Neural cell (in vitro differentiated cells): Measurements from ENCODE around the gene ANKAR. TPM values are rescaled to one million over a fixed set of nuclear protein-coding genes. Genes with fewer than 3 reads are reported as not detected.

Source experiments
- H2AFZ ChIP-seq: fragments of 200-600, 300-800 bp; sonication (generic), shearing (Covaris generic); 2 replicates; pipeline ENCODE4 v1.6.0; 2014; ENCODE audit warnings: low read depth, mild to moderate bottlenecking, antibody characterized with exemption, low read length, moderate library complexity
- H3F3A ChIP-seq: fragments of 200-600 bp; shearing (Covaris generic); 2 replicates; pipeline ENCODE4 v1.6.1; 2016; ENCODE audit warnings: mild to moderate bottlenecking, moderate library complexity, mixed read lengths, antibody characterized with exemption, low read length; ENCODE audit not compliant: insufficient read depth, poor library complexity, severe bottlenecking
- H3K27ac ChIP-seq: fragments of 200-600, 300-800 bp; sonication (generic), shearing (Covaris generic); 2 replicates; pipeline ENCODE4 v1.5.1; 2014; ENCODE audit warnings: mild to moderate bottlenecking, low read length, moderate library complexity
- H3K27me3 ChIP-seq: fragments of 300-800, 200-600 bp; sonication (generic), shearing (Covaris generic); 2 replicates; pipeline ENCODE4 v1.6.0; 2014; ENCODE audit warnings: mild to moderate bottlenecking, low read depth, low read length, moderate library complexity; ENCODE audit not compliant: insufficient read depth
- H3K36me3 ChIP-seq: fragments of 300-800, 200-600 bp; sonication (generic), shearing (Covaris generic); 2 replicates; pipeline ENCODE4 v1.5.1; 2014; ENCODE audit warnings: mild to moderate bottlenecking, antibody characterized with exemption, low read length, moderate library complexity; ENCODE audit not compliant: insufficient read depth
- H3K4me2 ChIP-seq: fragments of 300-800, 200-600 bp; sonication (generic), shearing (Covaris generic); 2 replicates; pipeline ENCODE4 v1.6.0; 2014; ENCODE audit warnings: mild to moderate bottlenecking, low read length
- H3K4me3 ChIP-seq: fragments of 300-800, 200-600 bp; sonication (generic), shearing (Covaris generic); 2 replicates; pipeline ENCODE4 v1.5.1; 2014; ENCODE audit warnings: mild to moderate bottlenecking, low read length, moderate library complexity
- H3K79me2 ChIP-seq: fragments of 200-600 bp; shearing (Covaris generic); replicated peaks from 2 replicates; pipeline ENCODE4 v1.6.0; 2014; ENCODE audit warnings: mild to moderate bottlenecking, low read length, moderate library complexity; ENCODE audit not compliant: insufficient read depth
- H3K9ac ChIP-seq: fragments of 300-800, 200-600 bp; sonication (generic), shearing (Covaris generic); 2 replicates; pipeline ENCODE4 v1.6.1; 2016; ENCODE audit warnings: mild to moderate bottlenecking, low read length, mixed read lengths
- H3K9me2 ChIP-seq: fragments of 200-600 bp; shearing (Covaris generic); 2 replicates; pipeline ENCODE4 v1.6.1; 2016; ENCODE audit warnings: mild to moderate bottlenecking, low read length, mixed read lengths; ENCODE audit not compliant: insufficient read depth
- H3K9me3 ChIP-seq: fragments of 200-600, 300-800 bp; sonication (generic), shearing (Covaris generic); 2 replicates; pipeline ENCODE4 v1.6.1; 2016; ENCODE audit warnings: mild to moderate bottlenecking, mixed run types, low read length, moderate library complexity, mixed read lengths
- H4K20me1 ChIP-seq: fragments of 200-600 bp; shearing (Covaris generic); 2 replicates; pipeline ENCODE4 v1.6.1; 2016; ENCODE audit warnings: mild to moderate bottlenecking, mixed run types; ENCODE audit not compliant: insufficient read depth
- CTCF ChIP-seq: fragments of 450-650 bp; IDR thresholded peaks from 2 replicates; pipeline ENCODE4 v1.5.1; 2014; ENCODE audit warnings: antibody characterized with exemption, mild to moderate bottlenecking, moderate library complexity; ENCODE audit not compliant: poor library complexity, severe bottlenecking
- EP300 ChIP-seq: fragments of 450-650 bp; conservative IDR thresholded peaks from 2 replicates; pipeline ENCODE4 v1.6.1; 2014; ENCODE audit warnings: antibody characterized with exemption, mild to moderate bottlenecking, moderate library complexity; ENCODE audit not compliant: poor library complexity, severe bottlenecking
- EZH2 ChIP-seq: fragments of 200-600, 300-800 bp; shearing (Covaris generic), sonication (generic); IDR thresholded peaks from 2 replicates; pipeline ENCODE4 v1.6.1; 2014; ENCODE audit warnings: antibody characterized with exemption, low read length, borderline replicate concordance, mild to moderate bottlenecking; ENCODE audit not compliant: insufficient read depth, poor library complexity, severe bottlenecking
- MXI1 ChIP-seq: fragments of 450-650 bp; conservative IDR thresholded peaks from 2 replicates; pipeline ENCODE4 v1.6.1; 2014; ENCODE audit warnings: antibody characterized with exemption, mild to moderate bottlenecking; ENCODE audit not compliant: poor library complexity, severe bottlenecking
- POLR2AphosphoS5 ChIP-seq: IDR thresholded peaks from 2 replicates; pipeline ENCODE4 v1.6.1; 2012
- RAD21 ChIP-seq: fragments of 450-650 bp; conservative IDR thresholded peaks from 2 replicates; pipeline ENCODE4 v1.6.1; 2014; ENCODE audit warnings: antibody characterized with exemption, mild to moderate bottlenecking, moderate library complexity
- REST ChIP-seq: IDR thresholded peaks from 2 replicates; pipeline ENCODE4 v1.6.1; 2012; ENCODE audit warnings: borderline replicate concordance
- SMC3 ChIP-seq: fragments of 450-650 bp; conservative IDR thresholded peaks from 2 replicates; pipeline ENCODE4 v1.6.1; 2014; ENCODE audit warnings: antibody characterized with exemption, mild to moderate bottlenecking, moderate library complexity; ENCODE audit not compliant: poor library complexity
- TAF1 ChIP-seq: IDR thresholded peaks from 2 replicates; pipeline ENCODE4 v1.6.1; 2012; ENCODE audit warnings: low read depth
- polyA plus RNA-seq: library from polyadenylated mRNA; depleted of rRNA; stranded (reverse); fragments of >200 nt; gene quantifications from 2 replicates; pipeline ENCODE4 v1.2.3, GENCODE V29; 2014

The ANKAR gene
- polyA plus RNA-seq, 1 donor from 2014 or later = 7.4 TPM

- no peaks in the 10 kb centered on the region for H3K79me2 ChIP-seq
- no peak overlapping the region for H3K9ac ChIP-seq
- H4K20me1 ChIP-seq = no peaks in the 10 kb centered on the region
- TF ChIP-seq REST = no peak
- no peak for TF ChIP-seq MXI1
- no peak for TF ChIP-seq POLR2AphosphoS5
- no peak for TF ChIP-seq EP300
- TF ChIP-seq SMC3 = no peak
- no peak for TF ChIP-seq RAD21
- TF ChIP-seq CTCF = no peak
- TF ChIP-seq EZH2 = no peak
- no peak for TF ChIP-seq TAF1
- no peaks in the 10 kb centered on the region for H3F3A ChIP-seq
- H3K4me2 ChIP-seq = no peak overlapping the region
- no peaks in the 10 kb centered on the region for H3K9me3 ChIP-seq
- no peaks in the 10 kb centered on the region for H3K36me3 ChIP-seq
- no peak overlapping the region for H3K27ac ChIP-seq
- H2AFZ ChIP-seq = no peak overlapping the region
- no peaks in the 10 kb centered on the region for H3K27me3 ChIP-seq
- H3K9me2 ChIP-seq = no peaks in the 10 kb centered on the region
- H3K4me3 ChIP-seq = no peak overlapping the region
These were observed 27.9 kb upstream of the ANKAR start for GRCh38 chr2:189646521-189646920.

- Histone ChIP-seq H4K20me1 (no peaks in the 10 kb centered on the region), H3K27me3 (no peaks in the 10 kb centered on the region), H3K9ac (no peak overlapping the region), H3K79me2 (no peaks in the 10 kb centered on the region), H3K4me2 (no peak overlapping the region), H3K27ac (no peak overlapping the region), H3K36me3 (no peaks in the 10 kb centered on the region), H3F3A (no peaks in the 10 kb centered on the region), H3K9me3 (no peaks in the 10 kb centered on the region), H2AFZ (no peak overlapping the region), H3K4me3 (no peak overlapping the region), H3K9me2 (no peaks in the 10 kb centered on the region)
- no peak for TF ChIP-seq REST
- no peak for TF ChIP-seq EZH2
- TF ChIP-seq SMC3 = no peak
- no peak for TF ChIP-seq MXI1
- TF ChIP-seq CTCF = no peak
- no peak for TF ChIP-seq RAD21
- no peak for TF ChIP-seq POLR2AphosphoS5
- TF ChIP-seq TAF1 = no peak
- TF ChIP-seq EP300 = no peak
These were observed 25.5 kb upstream of the ANKAR start for GRCh38 chr2:189648846-189649509.
